Ishikawa (cell line): Measurements from ENCODE around the gene DNAJA1.

Experiments used
- CEBPB ChIP-seq: IDR thresholded peaks from 2 replicates; pipeline ENCODE4 v1.6.1; 2012
- CREB1 ChIP-seq: IDR thresholded peaks from 2 replicates; pipeline ENCODE4 v1.6.1; 2012; ENCODE audit warnings: low read depth
- EGR1 ChIP-seq: IDR thresholded peaks from 2 replicates; pipeline ENCODE4 v1.6.1; 2012
- EP300 ChIP-seq: IDR thresholded peaks from 2 replicates; pipeline ENCODE4 v1.6.1; 2012; ENCODE audit warnings: borderline replicate concordance
- FOXM1 ChIP-seq: IDR thresholded peaks from 2 replicates; pipeline ENCODE4 v1.6.1; 2012; ENCODE audit warnings: low read depth, borderline replicate concordance
- MAX ChIP-seq: IDR thresholded peaks from 2 replicates; pipeline ENCODE4 v1.6.1; 2012
- NFIC ChIP-seq: IDR thresholded peaks from 2 replicates; pipeline ENCODE4 v1.6.1; 2012
- RAD21 ChIP-seq: IDR thresholded peaks from 2 replicates; pipeline ENCODE4 v1.6.1; 2012; ENCODE audit warnings: low read depth
- REST ChIP-seq: IDR thresholded peaks from 2 replicates; pipeline ENCODE4 v1.6.1; 2012; ENCODE audit warnings: low read depth, mild to moderate bottlenecking
- TAF1 ChIP-seq: IDR thresholded peaks from 2 replicates; pipeline ENCODE4 v1.6.1; 2012; ENCODE audit warnings: low read depth, mild to moderate bottlenecking
- TCF12 ChIP-seq: IDR thresholded peaks from 2 replicates; pipeline ENCODE4 v1.6.1; 2012; ENCODE audit warnings: low read depth
- TEAD4 ChIP-seq: IDR thresholded peaks from 2 replicates; pipeline ENCODE4 v1.6.1; 2012
- YY1 ChIP-seq: IDR thresholded peaks from 2 replicates; pipeline ENCODE4 v1.6.1; 2012; ENCODE audit warnings: low read depth
- ZBTB7A ChIP-seq: IDR thresholded peaks from 2 replicates; pipeline ENCODE4 v1.6.1; 2012; ENCODE audit warnings: low read depth
- TF ChIP-seq, protein P1 (sequence below): IDR thresholded peaks from 2 replicates; pipeline ENCODE4 v1.6.1; 2012

DNAJA1 gene

DNA sequence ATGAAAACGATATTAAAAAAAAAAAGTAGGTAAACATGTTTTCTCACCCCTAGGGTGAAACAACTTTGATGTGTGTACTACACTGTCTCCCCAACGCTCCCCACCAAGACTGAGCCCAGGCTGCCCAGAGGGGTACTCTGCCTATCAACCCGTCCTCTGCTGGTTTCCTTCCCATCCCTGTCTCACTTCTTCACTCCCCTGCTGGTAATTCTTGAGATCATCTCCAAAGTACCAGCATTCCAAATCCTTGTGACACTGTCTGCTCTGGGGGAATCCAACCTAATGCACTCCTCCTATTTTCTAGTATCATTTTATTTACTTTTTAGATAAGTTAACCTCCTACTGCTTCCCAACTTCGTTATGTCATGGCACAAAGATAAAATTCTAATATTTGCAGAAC, 17.3 kb upstream of the DNAJA1 start:
- TF ChIP-seq EGR1 = no peak

GRCh38 chr9:33011831-33012230, 13.2 kb upstream of the DNAJA1 start:
- TF ChIP-seq, protein P1, sequence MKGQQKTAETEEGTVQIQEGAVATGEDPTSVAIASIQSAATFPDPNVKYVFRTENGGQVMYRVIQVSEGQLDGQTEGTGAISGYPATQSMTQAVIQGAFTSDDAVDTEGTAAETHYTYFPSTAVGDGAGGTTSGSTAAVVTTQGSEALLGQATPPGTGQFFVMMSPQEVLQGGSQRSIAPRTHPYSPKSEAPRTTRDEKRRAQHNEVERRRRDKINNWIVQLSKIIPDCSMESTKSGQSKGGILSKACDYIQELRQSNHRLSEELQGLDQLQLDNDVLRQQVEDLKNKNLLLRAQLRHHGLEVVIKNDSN = no peak
- TF ChIP-seq TEAD4 = no peak

- TF ChIP-seq YY1 = no peak
- TF ChIP-seq EGR1 = no peak
- TF ChIP-seq RAD21 = no peak
- TF ChIP-seq ZBTB7A = no peak
- no peak for TF ChIP-seq EP300
- no peak for TF ChIP-seq TEAD4
- no peak for TF ChIP-seq TAF1
- TF ChIP-seq MAX = no peak
- TF ChIP-seq CREB1 = no peak
- TF ChIP-seq CEBPB = no peak
- TF ChIP-seq, protein P1 = no peak
These were observed 12.6 kb upstream of the DNAJA1 start for GRCh38 chr9:33012328-33013069.

DNA sequence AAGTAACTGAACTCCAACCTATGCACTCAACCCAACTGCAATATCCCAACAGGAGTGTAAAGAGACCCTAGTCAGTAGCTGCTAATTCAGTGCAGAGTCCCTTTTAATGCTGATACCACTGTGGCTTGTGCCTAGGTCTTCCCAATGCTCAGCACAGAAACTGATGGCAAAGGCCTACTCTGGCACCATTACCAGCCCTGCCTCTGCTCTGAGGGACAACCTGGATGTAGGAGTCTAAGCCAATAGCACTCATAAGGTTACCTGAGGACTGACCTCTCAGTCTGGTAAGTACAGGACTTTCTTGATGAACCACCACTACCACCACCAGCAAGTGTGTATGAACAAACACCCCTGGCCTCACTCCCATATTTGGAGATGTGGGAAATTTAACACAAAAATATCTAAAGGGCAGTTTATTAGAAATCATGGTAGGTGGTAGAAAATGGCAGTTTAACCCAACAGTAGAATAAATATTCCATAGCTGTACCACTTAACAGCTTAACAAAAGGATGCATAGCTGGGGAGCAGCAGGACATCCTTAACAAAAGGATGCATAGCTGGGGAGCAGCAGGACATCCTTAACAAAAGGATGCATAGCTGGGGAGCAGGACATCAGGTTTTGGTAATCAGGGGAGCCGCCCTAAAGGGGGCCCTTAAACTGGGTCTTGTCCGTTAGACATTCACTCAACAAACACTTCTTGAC, 11.0 kb upstream of the DNAJA1 start:
- TF ChIP-seq ZBTB7A (no peak), NFIC (no peak), CREB1 (no peak), FOXM1 (no peak), RAD21 (no peak), YY1 (no peak), REST (no peak), TEAD4 (no peak), MAX (no peak), CEBPB (no peak), TAF1 (no peak), TCF12 (no peak), EP300 (no peak), EGR1 (no peak)
- TF ChIP-seq, protein P1 = no peak

GRCh38 chr9:33014665-33015014, 10.4 kb upstream of the DNAJA1 start:
- no peak for TF ChIP-seq TEAD4
- no peak for TF ChIP-seq FOXM1
- TF ChIP-seq, protein P1 = no peak
- TF ChIP-seq NFIC = no peak

DNA sequence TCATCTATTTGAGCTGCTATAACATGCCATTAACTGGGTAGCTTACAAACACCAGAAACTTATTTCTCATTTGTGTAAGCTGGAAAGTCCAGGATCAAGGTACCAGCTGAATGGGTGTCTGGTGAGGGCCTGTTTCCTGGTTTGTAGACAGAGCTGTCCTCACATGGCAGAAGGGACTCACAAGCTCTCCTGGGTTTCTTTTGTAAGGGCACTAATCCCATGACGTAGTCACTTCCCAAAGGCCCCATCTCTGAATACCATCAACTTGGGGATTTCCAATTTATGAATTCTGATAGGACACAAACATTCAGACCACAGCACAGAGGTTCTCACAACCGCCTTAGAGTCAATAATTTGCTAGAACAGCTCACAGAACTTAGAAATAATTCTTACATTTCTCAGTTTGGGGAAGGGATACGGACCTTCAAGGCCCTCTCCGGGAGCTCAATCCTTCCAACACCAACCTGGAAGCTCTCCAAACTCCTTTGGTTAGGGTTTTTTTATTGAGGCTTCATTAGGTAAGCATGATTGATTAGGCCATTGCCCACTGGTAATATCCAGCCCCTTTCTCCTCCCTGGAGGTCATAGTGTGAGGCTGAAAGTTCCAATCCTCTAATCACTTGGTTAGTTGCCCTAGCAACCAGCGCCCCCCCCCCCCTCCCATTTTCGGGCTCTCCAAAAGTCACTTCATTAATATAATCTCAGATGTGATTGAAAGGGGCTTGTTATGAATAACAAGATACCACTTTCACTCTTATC, 7.6 kb upstream of the DNAJA1 start:
- TF ChIP-seq CREB1 (no peak), TCF12 (no peak), EGR1 (no peak), FOXM1 (no peak), TAF1 (no peak), MAX (no peak), YY1 (no peak), EP300 (no peak), CEBPB (no peak), TEAD4 (no peak), NFIC (no peak), REST (no peak), RAD21 (no peak), ZBTB7A (no peak)
- TF ChIP-seq, protein P1 = no peak
